D721Med (cell line): ENCODE data around the gene PTGFR.

Experiments
- DNase-seq: peaks from one replicate; pipeline ENCODE4 v3.0.0; 2011; ENCODE audit warnings: low spot score; ENCODE audit not compliant: insufficient read length
- FAIRE-seq: peaks from 2 replicates; lab custom pipeline; 2011; peaks lifted over from hg19 to GRCh38; lab: Jason Lieb, UNC
- CTCF ChIP-seq: IDR thresholded peaks from 2 replicates; pipeline ENCODE4 v1.5.1; 2012; ENCODE audit warnings: mild to moderate bottlenecking, control low read depth; ENCODE audit not compliant: insufficient read depth; ENCODE audit errors: missing control alignments

The PTGFR gene

GRCh38 chr1:78549891-78550290 is 59.1 kb downstream of the PTGFR start:
- DNase-seq (no peak), FAIRE-seq (no peak)
- TF ChIP-seq CTCF: no peak

GRCh38 chr1:78553859-78554258 is 63.1 kb downstream of the PTGFR start:
- peak; percentile 6 for TF ChIP-seq CTCF
- DNase-seq: no peak
- FAIRE-seq: no peak

GRCh38 chr1:78554840-78555239 is 64.1 kb downstream of the PTGFR start:
- DNase-seq: no peak
- TF ChIP-seq CTCF: no peak
- no peak for FAIRE-seq

GRCh38 chr1:78559680-78560079 is 68.9 kb downstream of the PTGFR start:
- TF ChIP-seq CTCF: no peak
- DNase-seq: no peak
- no peak for FAIRE-seq

- DNase-seq: no peak
- no peak for FAIRE-seq
- TF ChIP-seq CTCF: no peak
Observed at GRCh38 chr1:78560811-78561210, 70.0 kb downstream of the PTGFR start.

- FAIRE-seq: no peak
Observed at GRCh38 chr1:78561856-78562255, 71.1 kb downstream of the PTGFR start.

GRCh38 chr1:78565393-78565792 is 74.6 kb downstream of the PTGFR start:
- no peak for TF ChIP-seq CTCF
- no peak for DNase-seq
- FAIRE-seq: no peak

More at GRCh38 chr1:78561856-78562255, 71.1 kb downstream of the PTGFR start:
- no peak for DNase-seq
- no peak for TF ChIP-seq CTCF
